HepG2 (cell line): ENCODE data around the gene DIS3L2. TPM values are rescaled to one million over a fixed set of nuclear protein-coding genes. Genes with fewer than 3 reads are reported as not detected.

Source experiments
- CTCF ChIP-seq: sonication (generic); formaldehyde crosslinking; IDR thresholded peaks from 2 replicates; pipeline ENCODE4 v1.5.0; 2020; ENCODE audit warnings: mild to moderate bottlenecking, missing genetic modification reagents, moderate library complexity
- DNMT3B ChIP-seq: conservative IDR thresholded peaks from 2 replicates; pipeline ENCODE4 v1.6.1; 2016; ENCODE audit warnings: missing biosample characterization, control low read depth
- ELF1 ChIP-seq: sonication (generic); formaldehyde crosslinking; IDR thresholded peaks from 2 replicates; pipeline ENCODE4 v1.4.0; 2020; ENCODE audit warnings: missing genetic modification reagents
- EP300 ChIP-seq, 3 experiments: sonication (generic) in 1 of 3; formaldehyde crosslinking in 1 of 3; IDR thresholded peaks; 2 replicates each; pipeline versions ENCODE4 v1.5.1 to v1.6.1; 2011 to 2020; ENCODE audit warnings: low read depth in 2 of 3, low read length in 2 of 3, borderline replicate concordance in 1 of 3, improper control_type of control experiment in 1 of 3, mild to moderate bottlenecking in 1 of 3, missing genetic modification reagents in 1 of 3, moderate library complexity in 1 of 3
- FOXA3 ChIP-seq: IDR thresholded peaks from 2 replicates; pipeline ENCODE4 v1.6.1; 2016; ENCODE audit warnings: missing genetic modification reagents, missing compliant biosample characterization
- GATAD1 ChIP-seq: IDR thresholded peaks from 2 replicates; pipeline ENCODE4 v1.6.1; 2016; ENCODE audit warnings: missing genetic modification reagents, missing compliant biosample characterization
- HDAC2 ChIP-seq: sonication (generic); formaldehyde crosslinking; IDR thresholded peaks from 2 replicates; pipeline ENCODE4 v1.4.0; 2020; ENCODE audit warnings: missing genetic modification reagents
- KDM3A ChIP-seq: IDR thresholded peaks from 2 replicates; pipeline ENCODE4 v1.6.1; 2018; ENCODE audit warnings: low read depth, missing compliant biosample characterization
- KMT2A ChIP-seq: sonication (generic); formaldehyde crosslinking; IDR thresholded peaks from 2 replicates; pipeline ENCODE4 v1.4.0; 2020; ENCODE audit warnings: missing genetic modification reagents
- NR2F6 ChIP-seq, 2 experiments: IDR thresholded peaks; 2 replicates each; pipeline ENCODE4 v1.6.1; 2016; ENCODE audit warnings: antibody characterized with exemption in 1 of 2, mild to moderate bottlenecking in 1 of 2
- RNF219 ChIP-seq: sonication (generic); formaldehyde crosslinking; IDR thresholded peaks from 2 replicates; pipeline ENCODE4 v1.5.0; 2020; ENCODE audit warnings: mild to moderate bottlenecking, missing genetic modification reagents
- SOX5 ChIP-seq: IDR thresholded peaks from 2 replicates; pipeline ENCODE4 v1.6.1; 2016; ENCODE audit warnings: borderline replicate concordance
- TARDBP ChIP-seq: sonication (generic); formaldehyde crosslinking; IDR thresholded peaks from 2 replicates; pipeline ENCODE4 v1.8.0; 2022; ENCODE audit warnings: mild to moderate bottlenecking, missing genetic modification reagents
- TEAD3 ChIP-seq: optimal IDR thresholded peaks from 2 replicates; pipeline ENCODE3; 2016; ENCODE audit warnings: borderline replicate concordance
- ZMAT3 ChIP-seq: sonication (generic); formaldehyde crosslinking; conservative IDR thresholded peaks from 2 replicates; pipeline ENCODE4 v1.7.0; 2021; ENCODE audit warnings: missing genetic modification reagents
- ZNF160 ChIP-seq: sonication (generic); formaldehyde crosslinking; IDR thresholded peaks from 2 replicates; pipeline ENCODE4 v1.8.0; 2022; ENCODE audit warnings: mild to moderate bottlenecking, inconsistent platforms, missing genetic modification reagents
- ZNF205 ChIP-seq: IDR thresholded peaks from 2 replicates; pipeline ENCODE4 v1.6.1; 2018; ENCODE audit warnings: missing biosample characterization, missing genetic modification reagents
- ZNF282 ChIP-seq: fragments of 450-650 bp; IDR thresholded peaks from 2 replicates; pipeline ENCODE4 v1.6.1; 2018; ENCODE audit not compliant: partially characterized antibody
- ZNF430 ChIP-seq: sonication (generic); formaldehyde crosslinking; IDR thresholded peaks from 2 replicates; pipeline ENCODE4 v1.9.0; 2021; ENCODE audit warnings: mild to moderate bottlenecking, missing genetic modification reagents
- ZNF558 ChIP-seq: sonication (generic); formaldehyde crosslinking; IDR thresholded peaks from 2 replicates; pipeline ENCODE4 v1.9.0; 2022; ENCODE audit warnings: mild to moderate bottlenecking, missing genetic modification reagents, borderline replicate concordance
- ZNF576 ChIP-seq: sonication (generic); formaldehyde crosslinking; IDR thresholded peaks from 2 replicates; pipeline ENCODE4 v1.4.0; 2020; ENCODE audit warnings: mild to moderate bottlenecking, missing genetic modification reagents
- ZNF580 ChIP-seq: IDR thresholded peaks from 2 replicates; pipeline ENCODE4 v1.6.1; 2016; ENCODE audit warnings: low read depth, borderline replicate concordance
- ZNF644 ChIP-seq: IDR thresholded peaks from 2 replicates; pipeline ENCODE4 v1.6.1; 2016; ENCODE audit warnings: low read depth
- ZNF841 ChIP-seq: sonication (generic); formaldehyde crosslinking; IDR thresholded peaks from 2 replicates; pipeline ENCODE4 v1.8.1; 2023; ENCODE audit warnings: missing genetic modification reagents, borderline replicate concordance
- polyA plus RNA-seq, 8 experiments: library from polyadenylated mRNA; depleted of rRNA in 3 of 8; stranded (reverse) in 7 of 8; unstranded in 1 of 8; fragments of >200 nt; fragmentation: Illumina TruSeq in 4 of 8; extraction: Trizol in 4 of 8; gene quantifications; 2 replicates each; pipeline versions ENCODE4 v1.2.1 to v1.2.3, GENCODE V29; 2011 to 2016; ENCODE audit warnings: low read depth in 4 of 8, missing spikeins in 1 of 8, mixed read lengths in 1 of 8; ENCODE audit not compliant: insufficient read depth in 1 of 8
- total RNA-seq, 5 experiments: library from RNA; depleted of rRNA; stranded (reverse); fragments of >200 nt; fragmentation: Illumina TruSeq; extraction: Trizol; gene quantifications; 2 replicates each; pipeline ENCODE4 v1.2.3, GENCODE V29; 2016; ENCODE audit warnings: low read depth in 1 of 5

Gene DIS3L2
- total and polyA plus RNA-seq, 2 of the 13 experiments (the other 11 are each of a cell fraction or from before 2014, with no cell fraction given) = 7.0 to 23.9 TPM

GRCh38 chr2:232327105-232328031 lies 365.9 kb downstream of the DIS3L2 start (continued):
- no peak for TF ChIP-seq RNF219 (CRISPR knock-in tag)
- TF ChIP-seq ZNF205 = 0 out of 2 replicates have a peak, but pooled peaks have one; percentile 59
- TF ChIP-seq ZNF644 (CRISPR knock-in tag) = no peak
- peak; percentile 42; the same call in 1 of the 2 replicates for TF ChIP-seq KDM3A (CRISPR knock-in tag)
- peak; percentile 93 for TF ChIP-seq CTCF (CRISPR knock-in tag)
- no peak for TF ChIP-seq ZNF430 (CRISPR knock-in tag)
- TF ChIP-seq ZNF576 = no peak
- TF ChIP-seq GATAD1 = 0 out of 2 replicates have a peak, but pooled peaks have one; percentile 33
- TF ChIP-seq ZMAT3 (CRISPR knock-in tag) = no peak
- TF ChIP-seq SOX5 = 0 out of 2 replicates have a peak, but pooled peaks have one; percentile 17
- TF ChIP-seq ELF1 (CRISPR knock-in tag) = peak; percentile 37; the same call in 1 of the 2 replicates
- peak; percentile 71; the same call in 1 of the 2 replicates for TF ChIP-seq ZNF580 (CRISPR knock-in tag)
- 0 out of 2 replicates have a peak, but pooled peaks have one; percentile 22 for TF ChIP-seq TARDBP
- peak; percentile 59 for TF ChIP-seq TEAD3 (CRISPR knock-in tag)
- no peak for TF ChIP-seq ZNF282
- no peak for TF ChIP-seq DNMT3B (CRISPR knock-in tag)
- 0 out of 2 replicates have a peak, but pooled peaks have one; percentile 8 for TF ChIP-seq FOXA3 (CRISPR knock-in tag)
- TF ChIP-seq EP300 (IDR thresholded peaks at IDR 0.05; ENCODE audit: low read depth in 2 of 2, low read length in 2 of 2) = no peak
- TF ChIP-seq EP300 (CRISPR knock-in tag; IDR thresholded peaks at IDR 0.05; ENCODE audit: borderline replicate concordance) = peak; percentile 26; the same call in 1 of the 2 replicates
- 0 out of 2 replicates have a peak, but pooled peaks have one; percentile 54 for TF ChIP-seq KMT2A (CRISPR knock-in tag)
- no peak for TF ChIP-seq ZNF841 (CRISPR knock-in tag)
- no peak for TF ChIP-seq NR2F6 (IDR thresholded peaks at IDR 0.05)
- peak; percentile 31; the same call in 1 of the 2 replicates for TF ChIP-seq NR2F6 (CRISPR knock-in tag; IDR thresholded peaks at IDR 0.05)
- TF ChIP-seq HDAC2 (CRISPR knock-in tag) = 0 out of 2 replicates have a peak, but pooled peaks have one; percentile 11
- TF ChIP-seq ZNF558 (CRISPR knock-in tag) = no peak
- no peak for TF ChIP-seq ZNF160 (CRISPR knock-in tag)
